Cardiac muscle cell (in vitro differentiated cells and primary cell): ENCODE measurements around the gene RPS6KA4. TPM values are rescaled to one million over a fixed set of nuclear protein-coding genes. Genes with fewer than 3 reads are reported as not detected.

ENCODE experiments used
- DNase-seq, 2 donors: peaks; one replicate each; pipeline versions ENCODE4 v3.0.0 to v3.0.0-alpha.2; 2010 to 2017; ENCODE audit warnings: low read depth in 1 of 2, low spot score in 1 of 2
- H3K27ac ChIP-seq: fragments of 200-600 bp; sonication (generic); 2 replicates; pipeline ENCODE4 v1.5.1; 2016
- H3K27me3 ChIP-seq: fragments of 200-600 bp; sonication (generic); 2 replicates; pipeline ENCODE4 v1.6.0; 2016; ENCODE audit warnings: control low read depth
- H3K36me3 ChIP-seq: fragments of 200-600 bp; sonication (generic); 2 replicates; pipeline ENCODE4 v1.5.1; 2016; ENCODE audit warnings: control low read depth
- H3K4me1 ChIP-seq: fragments of 200-600 bp; sonication (generic); 2 replicates; pipeline ENCODE4 v1.8.1; 2017; ENCODE audit warnings: low read depth, mild to moderate bottlenecking, mixed run types
- H3K4me3 ChIP-seq: fragments of 200-600 bp; sonication (generic); 2 replicates; pipeline ENCODE4 v1.5.1; 2016; ENCODE audit warnings: mild to moderate bottlenecking
- H3K9me3 ChIP-seq: fragments of 200-600 bp; sonication (generic); 2 replicates; pipeline ENCODE4 v1.5.1; 2017; ENCODE audit warnings: low read depth, mild to moderate bottlenecking, control low read depth
- polyA plus RNA-seq: library from polyadenylated mRNA; unstranded; fragments of >200 nt; fragmentation: Nextera tagmentation; extraction: Ambion mirVana; gene quantifications from 2 replicates; pipeline ENCODE4 v1.2.1, GENCODE V29; 2016
- total RNA-seq: library from RNA; depleted of rRNA; stranded (reverse); fragments of >200 nt; gene quantifications from 2 replicates; pipeline ENCODE4 v1.2.3, GENCODE V29; 2016
- TF ChIP-seq, protein P1 (sequence below): IDR thresholded peaks from 2 replicates; pipeline ENCODE4 v1.5.1; 2012; ENCODE audit warnings: low read depth, mild to moderate bottlenecking, low read length

The RPS6KA4 gene
- total and polyA plus RNA-seq, 2 experiments from 2014 or later, result 22.3 to 28.2 TPM

- Histone ChIP-seq H3K9me3 (no peaks in the 10 kb centered on the region), H3K27me3 (no peaks in the 10 kb centered on the region), H3K36me3 (no peaks in the 10 kb centered on the region), H3K4me3 (no peak overlapping the region), H3K27ac (no peak overlapping the region), H3K4me1 (peaks cover 22% of the 10 kb centered on the region)
- TF ChIP-seq, protein P1, sequence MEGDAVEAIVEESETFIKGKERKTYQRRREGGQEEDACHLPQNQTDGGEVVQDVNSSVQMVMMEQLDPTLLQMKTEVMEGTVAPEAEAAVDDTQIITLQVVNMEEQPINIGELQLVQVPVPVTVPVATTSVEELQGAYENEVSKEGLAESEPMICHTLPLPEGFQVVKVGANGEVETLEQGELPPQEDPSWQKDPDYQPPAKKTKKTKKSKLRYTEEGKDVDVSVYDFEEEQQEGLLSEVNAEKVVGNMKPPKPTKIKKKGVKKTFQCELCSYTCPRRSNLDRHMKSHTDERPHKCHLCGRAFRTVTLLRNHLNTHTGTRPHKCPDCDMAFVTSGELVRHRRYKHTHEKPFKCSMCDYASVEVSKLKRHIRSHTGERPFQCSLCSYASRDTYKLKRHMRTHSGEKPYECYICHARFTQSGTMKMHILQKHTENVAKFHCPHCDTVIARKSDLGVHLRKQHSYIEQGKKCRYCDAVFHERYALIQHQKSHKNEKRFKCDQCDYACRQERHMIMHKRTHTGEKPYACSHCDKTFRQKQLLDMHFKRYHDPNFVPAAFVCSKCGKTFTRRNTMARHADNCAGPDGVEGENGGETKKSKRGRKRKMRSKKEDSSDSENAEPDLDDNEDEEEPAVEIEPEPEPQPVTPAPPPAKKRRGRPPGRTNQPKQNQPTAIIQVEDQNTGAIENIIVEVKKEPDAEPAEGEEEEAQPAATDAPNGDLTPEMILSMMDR, result no peak
- no peak for DNase-seq
Observed at GRCh38 chr11:64382586-64382985, 23.6 kb downstream of the RPS6KA4 start.

DNA sequence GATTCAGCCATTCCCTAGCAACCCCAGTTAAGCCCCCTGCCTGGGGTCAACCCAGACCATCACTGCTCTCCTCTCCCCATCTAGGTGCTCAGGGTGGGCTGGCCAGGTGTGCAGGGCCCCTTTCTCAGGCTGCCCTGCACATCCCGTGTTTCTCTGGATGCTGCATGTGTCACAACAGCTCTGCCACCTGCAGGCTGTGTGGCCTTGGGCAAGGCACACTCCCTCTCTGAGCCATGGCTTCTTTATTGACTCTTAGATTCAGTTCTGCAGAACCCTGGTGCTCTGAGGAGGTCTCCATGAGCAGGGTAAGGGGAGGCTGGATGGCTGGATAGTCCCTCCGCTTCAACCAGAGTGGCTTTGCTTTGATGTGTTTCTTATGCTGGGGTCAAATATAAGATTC lies 24.6 kb downstream of the RPS6KA4 start:
- Histone ChIP-seq H3K27me3 (no peaks in the 10 kb centered on the region), H3K4me3 (no peak overlapping the region), H3K4me1 (peaks cover 22% of the 10 kb centered on the region), H3K9me3 (no peaks in the 10 kb centered on the region), H3K27ac (no peak overlapping the region), H3K36me3 (no peaks in the 10 kb centered on the region)
- no peak for DNase-seq
- TF ChIP-seq, protein P1, result no peak

- TF ChIP-seq, protein P1, result no peak
- H3K9me3 ChIP-seq, result no peaks in the 10 kb centered on the region
- H3K27me3 ChIP-seq, result no peaks in the 10 kb centered on the region
- H3K4me3 ChIP-seq, result no peak overlapping the region
- H3K4me1 ChIP-seq, result peaks cover 22% of the 10 kb centered on the region
- no peaks in the 10 kb centered on the region for H3K36me3 ChIP-seq
- no peak overlapping the region for H3K27ac ChIP-seq
- DNase-seq, result peak in 1 of 2 donors; percentile 13
Observed at GRCh38 chr11:64384028-64384737, 25.2 kb downstream of the RPS6KA4 start.

- H3K4me3 ChIP-seq, result no peak overlapping the region
- H3K27me3 ChIP-seq, result no peaks in the 10 kb centered on the region
- TF ChIP-seq, protein P1, result no peak
- peak in 1 of 2 donors; percentile 48 for DNase-seq
- H3K36me3 ChIP-seq, result no peaks in the 10 kb centered on the region
- peaks cover 22% of the 10 kb centered on the region for H3K4me1 ChIP-seq
- H3K27ac ChIP-seq, result peak overlapping the region; percentile 90
- no peaks in the 10 kb centered on the region for H3K9me3 ChIP-seq
Observed at GRCh38 chr11:64384981-64385944, 26.3 kb downstream of the RPS6KA4 start.

GRCh38 chr11:64385945-64386704 lies 27.2 kb downstream of the RPS6KA4 start:
- peak in 1 of 2 donors; percentile 74 for DNase-seq
- no peaks in the 10 kb centered on the region for H3K36me3 ChIP-seq
- TF ChIP-seq, protein P1, result no peak
- H3K27me3 ChIP-seq, result no peaks in the 10 kb centered on the region
- H3K4me3 ChIP-seq, result no peak overlapping the region
- H3K27ac ChIP-seq, result peak overlapping the region; percentile 90
- no peaks in the 10 kb centered on the region for H3K9me3 ChIP-seq
- H3K4me1 ChIP-seq, result peaks cover 22% of the 10 kb centered on the region
